GM15510 (cell line): ENCODE measurements around the gene FAM110C.

Experiments used
- POLR2A ChIP-seq: IDR thresholded peaks from 3 replicates; pipeline ENCODE4 v1.6.1; 2011; ENCODE audit warnings: borderline replicate concordance; ENCODE audit not compliant: insufficient read length; ENCODE audit errors: extremely low read depth

The FAM110C gene, protein sequence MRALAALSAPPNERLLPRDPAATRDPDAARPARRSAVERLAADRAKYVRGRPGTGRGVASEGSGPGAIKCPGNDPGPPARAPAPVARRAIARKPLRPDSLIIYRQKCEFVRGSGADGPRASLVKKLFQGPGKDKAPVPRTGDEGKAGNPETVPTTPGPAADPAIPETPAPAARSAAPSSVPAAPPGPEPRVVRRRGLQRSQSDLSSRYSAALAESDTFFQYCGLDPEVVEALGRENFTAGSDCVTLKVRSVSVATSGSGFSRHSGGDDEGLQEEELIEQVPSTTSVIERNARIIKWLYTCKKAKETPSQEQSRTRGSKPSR

DNA sequence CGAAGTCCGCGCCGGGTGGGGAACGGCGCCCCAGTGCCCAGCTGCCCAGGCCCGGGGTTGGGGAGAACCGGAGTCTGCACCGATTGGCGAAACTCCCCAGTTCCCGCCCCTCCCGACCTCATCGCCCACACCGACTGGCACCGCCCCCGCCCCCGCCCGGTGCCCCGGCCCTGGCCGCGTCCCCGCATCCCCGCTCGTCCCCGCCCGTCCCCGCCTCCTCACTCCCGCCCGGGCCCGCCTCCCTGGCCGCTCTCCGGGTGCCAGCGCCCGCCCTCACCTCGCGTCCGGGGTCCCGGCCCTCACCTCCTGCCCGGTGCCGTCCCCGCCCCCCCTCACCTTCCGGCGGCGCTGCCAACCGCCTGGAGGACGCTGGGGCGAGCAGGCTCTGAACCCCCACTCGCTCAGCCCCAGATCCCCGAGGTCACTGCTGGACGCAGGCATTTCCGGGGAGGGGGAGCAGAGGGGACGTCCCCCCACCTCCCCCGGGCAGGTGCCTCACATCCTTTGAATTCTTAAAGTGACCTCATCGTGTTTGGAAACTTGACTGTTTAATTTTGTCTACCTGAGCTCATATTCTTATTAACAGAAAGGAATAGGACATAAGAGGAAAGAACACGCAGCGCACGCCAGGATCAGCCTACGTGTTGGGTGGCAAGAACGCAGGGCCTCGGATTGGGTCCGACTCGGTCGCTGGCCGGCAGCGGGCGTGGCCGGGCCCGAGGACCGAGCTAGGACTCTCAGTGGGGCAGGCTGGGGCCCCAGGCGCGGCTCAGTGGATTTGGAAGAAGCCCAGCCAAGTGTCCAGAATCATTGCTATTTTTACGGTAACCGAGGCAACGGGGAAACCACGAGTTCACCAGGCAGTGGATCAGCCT, at the start of gene FAM110C:
FAM110C (minus strand) TSS at position 35 of the 875 bp plus-strand sequence. CDS start 120 bp downstream, outside the sequence.
- no peak for TF ChIP-seq POLR2A

GRCh38 chr2:92326-92725, 46.0 kb upstream of the FAM110C start:
- no peak for TF ChIP-seq POLR2A

DNA sequence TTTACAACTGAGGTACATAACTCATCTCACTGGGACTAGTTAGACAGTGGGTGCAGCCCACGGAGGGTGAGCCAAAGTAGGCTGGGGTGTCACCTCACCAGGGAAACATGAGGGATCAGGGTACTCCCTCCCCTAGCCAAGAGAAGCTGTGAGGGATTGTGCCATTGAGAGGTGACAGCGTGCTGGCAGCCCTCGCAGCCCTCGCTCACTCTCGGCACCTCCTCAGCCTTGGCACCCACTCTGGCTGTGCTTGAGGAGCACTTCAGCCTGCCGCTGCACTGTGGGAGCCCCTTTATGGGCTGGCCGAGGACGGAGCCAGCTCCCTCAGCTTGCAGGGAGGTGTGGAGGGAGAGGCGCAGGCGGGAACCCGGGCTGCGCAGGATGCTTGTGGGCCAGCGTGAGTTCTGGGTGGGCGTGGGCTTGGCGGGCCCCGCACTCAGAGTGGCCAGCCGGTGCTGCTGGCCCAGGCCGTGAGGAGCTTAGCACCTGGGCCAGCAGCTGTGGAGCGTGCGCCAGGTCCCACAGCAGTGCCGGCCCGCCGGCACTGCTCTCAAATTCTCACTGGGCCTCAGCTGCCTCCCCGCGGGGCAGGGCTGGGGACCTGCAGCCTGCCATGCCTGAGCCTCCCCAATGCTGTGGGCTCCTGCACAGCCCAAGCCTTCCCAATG, 44.5 kb upstream of the FAM110C start:
- no peak for TF ChIP-seq POLR2A

DNA sequence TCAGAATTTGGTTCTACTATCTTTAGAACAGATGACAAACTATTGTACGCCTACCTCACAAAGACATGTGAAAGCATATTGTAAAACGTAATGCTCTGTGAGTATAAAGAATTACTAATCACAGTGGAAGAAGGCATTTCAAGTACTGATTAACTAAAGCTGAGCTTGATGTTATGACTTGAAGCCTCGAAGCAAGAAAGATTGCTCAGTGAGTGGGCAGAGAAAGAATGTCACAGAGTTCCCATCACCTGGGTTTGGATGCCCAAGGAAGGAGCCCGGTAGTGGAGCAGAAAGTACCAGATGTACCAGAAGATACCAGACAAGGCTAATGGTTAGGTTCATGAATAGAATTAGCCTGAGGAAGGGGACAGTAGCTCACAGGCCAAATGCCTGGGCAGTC, 39.5 kb upstream of the FAM110C start:
- no peak for TF ChIP-seq POLR2A

DNA sequence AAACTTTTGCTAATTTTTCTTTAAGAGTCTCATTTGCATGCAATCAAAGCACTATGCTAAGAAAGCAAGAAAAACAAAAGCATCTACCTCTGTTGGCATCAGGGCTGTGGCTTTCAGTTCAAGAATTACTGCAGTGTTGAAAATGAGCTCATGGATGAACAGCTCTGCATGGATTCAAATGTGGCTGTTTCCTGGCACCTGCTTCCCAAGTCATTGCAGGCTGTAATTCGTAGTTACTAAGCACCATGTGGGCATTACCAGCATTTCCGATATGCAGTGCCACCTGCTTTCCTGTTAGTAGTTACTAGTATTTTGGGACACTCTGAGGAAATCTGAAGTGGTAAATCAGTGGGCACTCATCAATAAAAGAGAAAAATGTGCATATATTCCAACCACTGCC, 37.8 kb upstream of the FAM110C start:
- no peak for TF ChIP-seq POLR2A

DNA sequence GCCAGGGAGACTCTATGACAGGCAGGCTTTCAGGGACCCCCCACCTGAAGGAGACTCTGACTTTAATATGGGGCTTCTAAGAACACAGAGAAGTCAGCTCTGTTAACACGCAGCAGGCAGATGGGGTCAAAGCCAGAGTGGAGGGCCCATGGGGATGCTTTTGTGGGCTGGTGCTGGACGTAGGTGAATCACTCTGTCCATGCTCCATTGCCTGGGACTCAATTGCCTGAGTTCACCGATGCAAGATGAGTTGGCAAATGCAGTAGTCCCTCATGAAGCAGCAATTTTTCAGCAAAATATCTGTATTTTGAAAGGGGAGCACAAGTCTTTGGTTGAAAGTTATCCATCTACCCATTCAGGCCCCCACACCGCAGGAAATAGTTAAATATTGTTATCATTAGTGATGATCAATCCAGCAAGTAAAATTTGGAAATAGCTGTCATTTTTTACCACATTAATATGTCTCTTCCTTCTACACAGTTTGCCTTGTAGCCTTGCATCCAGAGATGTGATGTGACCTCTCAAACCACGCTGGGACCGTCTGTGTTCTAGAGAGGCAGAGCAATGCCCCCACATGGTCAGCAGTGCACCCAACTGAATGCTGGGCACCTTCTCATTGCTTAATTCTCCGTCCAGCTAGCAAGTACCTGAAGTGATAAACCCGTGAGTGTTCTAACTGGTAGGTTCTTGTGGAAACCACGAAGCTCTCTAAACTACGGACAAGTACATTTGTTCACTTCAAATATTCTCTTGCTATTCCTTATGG, 34.8 kb upstream of the FAM110C start:
- TF ChIP-seq POLR2A: no peak

GRCh38 chr2:80378-80777, 34.1 kb upstream of the FAM110C start:
- TF ChIP-seq POLR2A: no peak

GRCh38 chr2:71309-72035, 25.2 kb upstream of the FAM110C start:
- TF ChIP-seq POLR2A: no peak

GRCh38 chr2:69366-70344, 23.4 kb upstream of the FAM110C start:
- TF ChIP-seq POLR2A: no peak

GRCh38 chr2:66853-67252, 20.5 kb upstream of the FAM110C start:
- no peak for TF ChIP-seq POLR2A

DNA sequence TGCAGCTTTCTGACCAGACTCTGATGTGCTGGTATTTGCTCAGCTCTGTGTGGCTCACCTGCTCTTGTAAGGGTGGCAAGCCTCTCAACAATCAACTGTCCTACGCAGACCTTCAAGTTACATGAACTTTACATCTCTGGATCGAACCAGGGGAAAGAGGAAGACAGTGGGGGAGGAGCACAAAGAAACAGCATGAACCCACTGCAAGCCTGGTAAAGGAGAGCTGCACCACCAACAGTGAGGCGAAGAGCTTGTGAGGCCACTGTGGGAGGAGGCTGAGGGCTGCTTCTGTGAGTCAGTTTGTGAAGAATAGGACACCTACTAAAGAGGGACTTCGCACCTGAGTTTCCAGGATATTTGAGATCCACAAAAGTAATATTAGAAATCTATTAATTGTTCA, 18.8 kb upstream of the FAM110C start:
- TF ChIP-seq POLR2A: no peak

DNA sequence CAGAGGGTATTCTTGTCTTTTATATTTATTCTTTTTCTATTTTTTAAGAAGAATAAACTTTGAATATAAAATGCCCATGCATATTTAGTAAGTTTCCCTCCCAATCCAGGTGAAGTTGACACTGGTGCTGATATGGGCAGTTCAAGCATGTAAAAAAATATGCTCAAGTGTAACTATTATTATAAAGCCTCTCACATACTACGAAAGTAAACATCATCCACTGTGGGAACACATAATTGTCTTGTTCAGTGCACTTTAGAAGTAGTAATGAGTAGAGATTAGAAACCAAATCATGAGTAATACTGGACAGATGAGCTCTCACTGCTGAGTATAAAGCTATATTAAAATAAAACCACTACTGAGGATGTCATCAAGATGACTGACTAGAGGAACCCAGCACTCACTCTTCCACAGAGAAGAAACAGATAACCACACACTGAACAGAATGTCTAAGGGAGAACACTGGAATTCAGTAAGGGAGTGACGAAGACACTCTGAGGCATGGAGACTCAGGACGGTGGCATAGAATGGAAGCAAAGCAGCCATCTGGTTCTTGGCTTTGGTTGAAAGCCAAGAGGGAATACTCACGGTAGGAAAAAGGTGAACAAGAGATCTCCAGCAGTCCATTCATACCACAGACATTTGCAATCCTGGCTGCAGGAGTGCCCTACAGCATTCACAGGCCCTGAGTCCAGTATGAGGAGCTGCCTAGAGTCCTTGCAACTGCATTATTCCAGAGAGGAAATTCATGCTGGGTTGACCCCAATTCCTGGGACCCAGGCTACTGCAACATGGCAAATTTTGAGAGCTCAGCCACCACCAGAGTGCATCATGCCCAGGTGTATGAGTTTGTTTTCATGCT, 9.5 kb upstream of the FAM110C start:
- TF ChIP-seq POLR2A: no peak
